ENCODE measurements around the gene NHERF2.
"Not testable (repeated sequence)": the region's sequence is repeated elsewhere in the genome, so short reads cannot be mapped to it uniquely, and the experiment has no call there.

The NHERF2 gene

GRCh38 chr16:2007081-2007836 is 19.4 kb upstream of the NHERF2 start:
- DNase-seq (ENCODE audit: low read depth, low spot score) = no peak

- no peak for DNase-seq (ENCODE audit: low read depth, low spot score)
Observed at GRCh38 chr16:2008009-2008526, 18.6 kb upstream of the NHERF2 start.

- DNase-seq (ENCODE audit: low read depth, low spot score) = no peak
Observed at GRCh38 chr16:2008631-2009163, 18.0 kb upstream of the NHERF2 start.

GRCh38 chr16:2009164-2009711 is 17.5 kb upstream of the NHERF2 start:
- no peak for DNase-seq (ENCODE audit: low read depth, low spot score)

- no peak for DNase-seq (ENCODE audit: low read depth, low spot score)
Observed at GRCh38 chr16:2009791-2010510, 16.8 kb upstream of the NHERF2 start, which contains the start of gene ZNF598. Gene ZNF598, minus strand, starts transcription at chr16:2009821.

GRCh38 chr16:2011726-2012125 is 15.0 kb upstream of the NHERF2 start:
- not testable (repeated sequence) for DNase-seq (ENCODE audit: low read depth, low spot score)

- no peak for DNase-seq (ENCODE audit: low read depth, low spot score)
Observed at GRCh38 chr16:2013527-2013926, 13.2 kb upstream of the NHERF2 start.

GRCh38 chr16:2015117-2015946 is 11.4 kb upstream of the NHERF2 start:
- no peak for DNase-seq (ENCODE audit: low read depth, low spot score)

GRCh38 chr16:2015947-2016208 is 10.8 kb upstream of the NHERF2 start:
- no peak for DNase-seq (ENCODE audit: low read depth, low spot score)

- DNase-seq (ENCODE audit: low read depth, low spot score) = no peak
Observed at GRCh38 chr16:2016407-2016922, 10.2 kb upstream of the NHERF2 start.

GRCh38 chr16:2019518-2019920 is 7.2 kb upstream of the NHERF2 start, which contains the start of gene NPW:
Gene NPW, plus strand, starts transcription at chr16:2019785.
- DNase-seq (ENCODE audit: low read depth, low spot score) = no peak

- no peak for DNase-seq (ENCODE audit: low read depth, low spot score)
Observed at GRCh38 chr16:2019921-2020831, 6.5 kb upstream of the NHERF2 start.

GRCh38 chr16:2022723-2023091 is 4.0 kb upstream of the NHERF2 start:
- DNase-seq (ENCODE audit: low read depth, low spot score) = no peak

- DNase-seq (ENCODE audit: low read depth, low spot score) = no peak
Observed at GRCh38 chr16:2023092-2024031, 3.3 kb upstream of the NHERF2 start.

- DNase-seq (ENCODE audit: low read depth, low spot score) = no peak
Observed at GRCh38 chr16:2024032-2024420, 2.7 kb upstream of the NHERF2 start.

GRCh38 chr16:2025251-2025650 is 1.5 kb upstream of the NHERF2 start:
- DNase-seq (ENCODE audit: low read depth, low spot score) = no peak

- no peak for DNase-seq (ENCODE audit: low read depth, low spot score)
Observed at GRCh38 chr16:2025878-2026460, 733 bp upstream of the NHERF2 start.

GRCh38 chr16:2027024-2028010 is 615 bp downstream of the NHERF2 start:
- DNase-seq (ENCODE audit: low read depth, low spot score) = no peak
